HG02798 (cell line): ENCODE data around the gene SLC12A8.

ENCODE experiments used
- ATAC-seq: cut with Tn5 transposase; IDR thresholded peaks from one replicate; pipeline ENCODE4 v1.9.1; 2021; ENCODE audit warnings: mild to moderate bottlenecking; ENCODE audit not compliant: unreplicated experiment, poor library complexity

Gene SLC12A8

DNA sequence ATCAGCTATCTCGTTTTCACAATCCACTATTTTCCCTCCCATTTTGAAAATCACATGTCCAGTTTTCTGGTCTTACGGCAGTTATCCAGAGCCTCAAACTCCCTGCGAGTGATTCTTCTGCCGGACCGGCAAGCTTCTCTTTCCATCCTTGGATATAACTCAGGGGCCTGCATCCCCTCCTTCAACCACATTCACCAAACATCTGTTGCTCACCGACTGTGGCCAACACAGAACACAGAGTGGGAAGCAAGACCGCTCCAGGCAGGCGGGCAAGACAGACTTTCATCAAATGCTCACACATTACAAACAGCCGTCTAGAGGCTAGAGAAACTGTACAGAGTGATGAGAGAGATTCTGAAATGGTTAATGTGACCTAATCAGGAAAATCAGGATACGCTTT, 7.6 kb upstream of the SLC12A8 start:
- ATAC-seq = no peak

- ATAC-seq = no peak
Observed at GRCh38 chr3:125219261-125219701, 6.7 kb upstream of the SLC12A8 start.

DNA sequence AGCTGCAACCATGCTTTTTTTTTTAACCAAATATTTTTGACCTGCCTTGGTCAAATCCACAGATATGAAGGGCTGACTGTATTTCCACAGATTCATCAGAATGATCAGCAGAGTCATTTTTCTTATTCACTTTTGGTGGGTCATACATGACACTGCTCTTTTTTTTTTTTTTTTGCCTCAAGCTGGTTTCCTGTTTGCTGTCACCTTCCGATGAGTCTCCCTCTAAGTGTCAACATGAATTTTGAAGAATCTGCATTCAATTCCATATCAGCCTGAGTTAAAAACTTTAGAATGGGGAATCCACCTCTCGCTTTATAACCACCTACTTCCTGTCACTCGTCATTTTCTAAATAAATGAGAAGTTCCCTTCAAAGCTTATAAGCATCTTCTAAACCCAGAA, 2.2 kb upstream of the SLC12A8 start:
- ATAC-seq = no peak

- ATAC-seq = no peak
Observed at GRCh38 chr3:125213946-125214542, 1.5 kb upstream of the SLC12A8 start.

- no peak for ATAC-seq
Observed at GRCh38 chr3:125213364-125213755, 812 bp upstream of the SLC12A8 start.

DNA sequence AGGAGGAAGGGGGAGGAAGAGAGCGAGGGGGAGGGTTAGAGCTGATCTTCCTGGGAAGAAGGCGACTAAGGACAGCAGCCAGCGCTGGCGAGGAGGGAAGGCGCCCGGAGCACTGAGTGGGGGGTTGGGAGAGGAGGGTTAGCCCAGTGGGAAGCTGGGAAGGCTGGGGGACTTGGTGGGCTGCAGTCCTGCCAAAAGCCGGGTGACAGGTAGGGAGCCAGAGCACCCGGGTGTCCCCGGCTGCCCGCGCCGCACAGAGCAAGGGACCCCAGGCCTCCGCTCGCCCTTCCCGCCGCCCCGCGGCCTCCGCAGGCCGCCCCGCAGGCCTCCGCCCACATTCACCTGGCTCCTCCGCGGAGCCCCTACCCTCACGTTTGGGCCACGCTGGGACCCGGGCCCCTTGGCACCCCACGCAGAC, 448 bp downstream of the SLC12A8 start:
- no peak for ATAC-seq

DNA sequence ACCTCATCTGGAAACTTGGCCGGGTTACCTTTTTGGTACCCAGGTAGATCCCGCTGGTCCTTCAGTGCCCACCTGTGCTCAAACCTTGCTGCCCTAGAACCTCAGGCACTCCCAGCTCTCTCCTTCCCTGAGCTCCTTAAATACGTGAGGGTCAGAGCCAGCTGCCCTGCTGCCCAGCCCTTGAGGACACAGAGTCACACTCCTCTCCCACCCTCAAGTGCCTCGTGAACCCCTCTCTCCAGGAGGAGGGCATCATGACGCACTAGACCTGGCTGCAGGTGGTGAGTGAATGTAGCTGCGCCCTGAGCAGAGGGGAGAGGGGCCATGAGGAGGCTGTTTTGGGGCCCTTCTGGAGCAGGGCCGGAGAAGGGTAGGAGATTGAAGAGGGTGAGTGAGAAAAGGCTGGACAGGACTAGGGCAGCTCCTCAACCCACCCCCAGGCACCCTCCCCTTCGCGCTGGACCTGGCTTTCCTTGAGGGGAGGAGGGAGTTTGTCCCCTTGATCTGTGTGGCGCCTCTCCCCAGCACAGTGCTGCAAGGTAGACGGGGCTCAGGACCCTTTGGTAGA, 941 bp downstream of the SLC12A8 start:
- no peak for ATAC-seq

DNA sequence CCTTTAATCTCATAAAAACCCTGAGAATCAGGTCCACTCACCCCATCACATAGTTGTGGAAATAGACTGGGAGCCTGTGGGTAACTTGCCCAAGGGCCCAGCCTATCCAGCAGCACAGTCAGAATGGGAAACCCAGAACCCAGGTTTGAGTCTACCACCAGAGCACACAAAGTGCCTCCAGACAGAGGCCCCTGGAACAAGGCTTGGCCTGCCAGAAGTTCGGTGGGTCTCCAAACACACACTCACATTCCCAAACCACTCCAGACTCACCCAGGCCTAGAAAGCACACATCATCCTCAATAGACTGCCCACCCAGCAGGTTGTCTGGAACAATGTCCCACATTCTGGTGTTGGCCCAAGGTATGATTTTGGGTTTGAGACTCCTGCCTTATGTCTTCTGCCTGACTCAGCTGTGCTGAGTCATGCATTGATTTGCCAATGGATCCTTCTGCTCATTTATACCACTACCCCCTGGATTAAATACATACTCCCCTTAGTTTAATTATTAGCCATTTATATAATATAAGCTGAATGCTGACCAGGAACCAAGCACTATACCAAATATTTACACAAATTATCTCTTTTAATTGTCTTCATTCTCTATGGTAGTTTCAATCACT, 4.5 kb downstream of the SLC12A8 start:
- ATAC-seq = no peak

DNA sequence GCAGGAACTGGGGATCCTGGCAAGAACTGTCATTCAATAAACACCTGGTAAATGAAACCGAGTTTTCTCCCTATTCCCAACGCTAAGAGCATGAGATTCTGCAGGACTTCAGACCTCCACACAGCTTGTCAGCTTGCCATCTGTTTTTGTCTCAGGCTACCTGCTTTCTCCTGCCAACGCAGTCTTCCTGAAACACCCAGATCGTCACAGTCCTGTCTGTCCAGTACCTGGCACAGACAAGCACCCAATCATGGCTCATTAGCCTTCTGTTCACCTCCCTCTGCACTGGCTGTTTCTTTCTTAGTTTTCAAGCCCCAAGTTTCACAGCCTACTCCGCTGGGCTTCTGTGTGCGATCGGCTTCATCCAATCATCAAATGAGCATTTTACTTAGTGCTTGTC, 5.0 kb downstream of the SLC12A8 start:
- ATAC-seq = no peak

DNA sequence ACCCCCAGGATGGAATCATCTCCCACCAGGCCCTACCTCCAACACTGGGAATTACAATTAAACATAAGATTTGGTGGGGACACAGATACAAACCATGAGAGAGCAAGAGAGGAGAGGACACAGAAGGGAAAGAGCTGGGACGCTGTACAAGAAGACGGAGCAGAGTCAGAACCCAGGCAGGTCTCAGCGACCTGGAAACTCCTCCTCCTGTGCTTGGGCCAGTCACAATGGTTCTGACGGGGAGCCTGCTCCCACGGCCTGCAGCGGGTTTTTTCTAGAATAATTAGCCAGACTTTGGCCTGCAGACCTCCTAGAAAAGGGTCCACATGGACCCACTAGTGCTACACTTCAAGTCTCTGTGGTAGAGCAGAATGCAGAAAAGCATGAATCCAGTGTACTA, 5.6 kb downstream of the SLC12A8 start:
- no peak for ATAC-seq

DNA sequence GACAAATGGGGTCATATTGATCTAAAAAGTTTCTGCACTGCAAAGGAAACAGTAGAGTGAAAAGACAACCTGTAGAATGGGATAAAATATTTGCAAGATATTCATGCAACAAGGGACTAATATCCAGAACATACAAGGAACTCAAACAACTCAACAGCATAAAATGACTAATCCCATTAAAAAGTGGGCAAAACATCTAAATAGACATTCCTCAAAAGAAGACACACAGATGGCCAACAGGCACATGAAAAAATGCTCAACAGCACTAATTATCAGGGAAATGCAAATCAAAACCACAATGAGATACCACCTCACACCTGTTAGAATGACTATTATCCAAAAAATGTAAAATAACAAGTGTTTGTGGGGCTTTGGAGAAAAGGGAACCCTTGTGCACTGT, 8.8 kb downstream of the SLC12A8 start:
- ATAC-seq = no peak

GRCh38 chr3:125202197-125202596, 10.4 kb downstream of the SLC12A8 start:
- ATAC-seq = no peak

DNA sequence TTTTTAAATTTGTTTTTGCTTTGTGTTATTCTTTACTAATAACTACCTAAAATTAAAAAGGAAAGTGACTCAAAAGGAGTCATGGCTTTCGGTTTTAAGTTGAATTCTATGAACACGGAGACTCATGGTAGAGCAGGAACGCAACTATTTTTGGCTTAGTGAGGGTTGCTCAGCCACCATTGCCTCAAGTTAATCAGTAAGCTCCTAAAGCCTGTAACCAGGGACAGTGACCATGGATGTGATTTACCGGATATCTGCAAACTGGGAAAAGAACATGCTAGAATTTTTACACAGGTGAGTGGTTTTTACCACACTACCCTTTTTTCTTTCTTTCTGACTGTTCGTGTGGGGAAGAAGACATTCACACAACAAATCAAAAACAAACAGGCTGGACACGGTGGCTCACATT, 11.8 kb downstream of the SLC12A8 start:
- peak; percentile 77 for ATAC-seq

- no peak for ATAC-seq
Observed at GRCh38 chr3:125194849-125195601, 17.5 kb downstream of the SLC12A8 start.

DNA sequence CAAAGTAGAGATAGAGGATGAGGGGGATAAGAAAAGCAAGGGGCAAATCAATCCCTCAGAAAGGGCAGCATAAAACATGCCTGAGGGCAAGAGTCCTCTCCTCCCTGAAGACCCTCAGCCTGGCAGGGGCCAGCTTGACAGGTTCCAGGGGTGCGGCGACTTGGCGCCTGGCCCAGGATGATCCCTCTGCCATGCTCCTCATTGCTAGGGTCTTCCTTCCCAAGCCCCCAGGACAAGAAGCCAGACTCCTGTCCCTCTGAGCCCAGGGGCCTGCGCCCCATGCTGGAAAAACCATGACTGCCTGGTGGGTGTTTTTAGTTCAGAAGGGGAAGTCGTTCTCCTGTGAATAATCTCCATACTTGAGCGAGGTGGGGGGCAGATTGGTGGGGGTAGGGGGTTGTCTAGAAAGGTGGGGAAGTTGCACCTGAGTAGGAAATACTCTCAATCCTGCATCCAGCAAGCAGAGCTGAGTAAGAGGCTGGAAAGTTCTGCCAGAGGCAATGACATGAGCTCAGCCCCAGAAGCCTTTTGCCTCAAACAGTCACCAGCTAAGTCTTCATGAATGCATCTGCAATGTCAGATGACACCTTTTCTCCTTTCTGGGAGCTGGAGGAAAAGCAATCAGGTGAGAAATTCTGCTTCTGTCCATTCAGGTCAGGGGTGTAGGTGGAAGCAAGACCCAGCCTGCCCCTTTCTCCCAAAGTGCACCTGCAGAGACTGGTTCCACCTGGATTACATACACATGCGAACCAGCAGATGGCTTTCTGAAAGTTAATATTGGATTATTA, 18.3 kb downstream of the SLC12A8 start:
- no peak for ATAC-seq

GRCh38 chr3:125192190-125193035, 20.1 kb downstream of the SLC12A8 start:
- peak; percentile 71 for ATAC-seq

GRCh38 chr3:125191730-125192129, 20.8 kb downstream of the SLC12A8 start:
- ATAC-seq = no peak

- ATAC-seq = no peak
Observed at GRCh38 chr3:125191256-125191655, 21.3 kb downstream of the SLC12A8 start.

DNA sequence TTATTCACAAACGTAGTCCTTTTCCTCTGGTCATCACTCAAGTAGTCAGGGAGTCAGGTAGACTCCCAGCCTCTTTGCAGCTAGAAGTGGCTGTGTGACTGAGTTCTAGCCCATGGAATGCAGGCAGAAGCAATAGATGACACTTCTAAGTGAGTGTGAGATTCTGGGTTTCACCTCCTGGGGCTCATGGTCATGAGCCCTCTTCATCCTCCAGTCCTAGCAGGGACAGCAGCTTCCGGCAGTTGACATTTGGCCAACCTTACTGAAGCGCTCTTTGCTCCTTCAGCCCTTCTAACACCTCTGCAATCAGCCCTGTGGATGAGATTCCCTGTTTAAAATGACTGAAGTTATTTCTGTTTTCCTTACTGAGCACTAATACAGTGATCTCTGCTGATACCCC, 21.8 kb downstream of the SLC12A8 start:
- ATAC-seq = no peak
